AG09319 (cell line): ENCODE measurements around the gene LRAT.
"Not testable (repeated sequence)": the region's sequence is repeated elsewhere in the genome, so short reads cannot be mapped to it uniquely, and the experiment has no call there.

Experiments
- DNase-seq: peaks from one replicate; pipeline ENCODE4 v3.0.0-alpha.2; 2010; ENCODE audit warnings: low read depth; ENCODE audit errors: extremely low read depth
- CTCF ChIP-seq: IDR thresholded peaks from 2 replicates; pipeline ENCODE4 v1.5.1; 2011; ENCODE audit warnings: low read depth, mild to moderate bottlenecking, inconsistent platforms, low read length, moderate library complexity

The LRAT gene

GRCh38 chr4:154720618-154721267 lies 23.1 kb upstream of the LRAT start:
- DNase-seq, result no peak

GRCh38 chr4:154722262-154722661 lies 21.5 kb upstream of the LRAT start:
- no peak for TF ChIP-seq CTCF
- no peak for DNase-seq

More at GRCh38 chr4:154720618-154721267, 23.1 kb upstream of the LRAT start:
- no peak for TF ChIP-seq CTCF

- not testable (repeated sequence) for DNase-seq
These were observed 20.2 kb upstream of the LRAT start for GRCh38 chr4:154723601-154724000.

- no peak for TF ChIP-seq CTCF
- no peak for DNase-seq
These were observed 16.3 kb upstream of the LRAT start for GRCh38 chr4:154727540-154727939.

- no peak for TF ChIP-seq CTCF
- no peak for DNase-seq
These were observed 12.0 kb upstream of the LRAT start for GRCh38 chr4:154731756-154732155.

GRCh38 chr4:154732669-154733068 lies 11.1 kb upstream of the LRAT start:
- DNase-seq, result no peak
- TF ChIP-seq CTCF, result no peak

- TF ChIP-seq CTCF, result no peak
- no peak for DNase-seq
These were observed 7.0 kb upstream of the LRAT start for GRCh38 chr4:154736770-154737169.

- DNase-seq, result no peak
These were observed 5.4 kb upstream of the LRAT start for GRCh38 chr4:154738426-154738825.

More at GRCh38 chr4:154738426-154738825, 5.4 kb upstream of the LRAT start:
- TF ChIP-seq CTCF, result no peak
